HG03196 (cell line): ENCODE results near the gene REPIN1.

Experiments used
- ATAC-seq: cut with Tn5 transposase; IDR thresholded peaks from one replicate; pipeline ENCODE4 v1.9.1; 2021; ENCODE audit not compliant: unreplicated experiment

Gene REPIN1

DNA sequence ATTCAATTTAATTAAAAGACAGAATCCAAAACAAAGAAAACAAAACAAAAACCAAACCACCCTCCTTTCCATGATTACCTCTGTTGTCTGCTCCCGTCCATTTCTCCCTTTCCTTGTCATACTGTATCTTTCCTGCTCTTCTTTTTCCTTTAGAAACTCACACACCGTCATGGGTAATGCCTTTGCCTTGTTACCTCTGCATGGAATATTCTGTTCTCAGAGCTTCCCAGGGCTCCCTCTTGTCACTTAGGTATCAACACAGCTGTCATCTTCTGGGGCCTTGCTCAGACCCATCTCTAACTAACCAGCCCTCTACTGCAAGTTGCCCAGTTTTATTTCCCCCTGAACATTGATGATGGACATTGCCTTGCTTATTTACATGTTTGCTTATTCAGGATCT, 51.6 kb downstream of the REPIN1 start:
- no peak for ATAC-seq

DNA sequence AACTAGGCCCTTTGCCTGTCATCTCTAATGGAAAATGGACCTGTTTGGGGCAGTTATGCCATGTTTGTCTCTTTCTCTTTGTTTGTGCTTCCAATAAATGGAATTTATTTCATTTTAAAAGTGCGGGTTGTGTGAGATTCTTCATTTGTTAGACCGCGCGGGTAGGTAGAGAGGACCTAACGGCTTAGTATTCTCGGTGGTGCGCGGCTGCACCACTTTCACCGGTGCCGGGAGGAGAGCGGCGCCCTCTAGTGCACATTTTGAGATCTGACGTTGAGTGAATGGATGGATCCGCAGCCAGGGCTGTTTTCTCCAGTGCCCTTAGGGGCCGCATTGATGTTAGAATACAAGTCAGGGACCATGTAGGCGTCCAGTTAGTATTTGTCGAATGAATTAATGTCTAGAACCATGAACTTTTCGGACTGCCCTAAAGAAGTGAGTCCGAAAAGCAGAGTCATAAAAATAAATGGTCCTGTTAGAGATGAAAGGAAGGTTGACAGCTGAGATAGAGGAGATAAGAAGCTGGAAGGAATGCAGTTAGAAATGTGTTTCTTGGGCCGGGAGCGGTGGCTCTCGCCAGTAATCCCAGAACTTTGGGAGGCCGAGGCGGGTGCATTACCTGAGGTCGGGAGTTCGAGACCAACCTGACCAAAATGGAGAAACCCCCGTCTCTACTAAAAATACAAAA, 52.5 kb downstream of the REPIN1 start:
- ATAC-seq, result peak; percentile 95

DNA sequence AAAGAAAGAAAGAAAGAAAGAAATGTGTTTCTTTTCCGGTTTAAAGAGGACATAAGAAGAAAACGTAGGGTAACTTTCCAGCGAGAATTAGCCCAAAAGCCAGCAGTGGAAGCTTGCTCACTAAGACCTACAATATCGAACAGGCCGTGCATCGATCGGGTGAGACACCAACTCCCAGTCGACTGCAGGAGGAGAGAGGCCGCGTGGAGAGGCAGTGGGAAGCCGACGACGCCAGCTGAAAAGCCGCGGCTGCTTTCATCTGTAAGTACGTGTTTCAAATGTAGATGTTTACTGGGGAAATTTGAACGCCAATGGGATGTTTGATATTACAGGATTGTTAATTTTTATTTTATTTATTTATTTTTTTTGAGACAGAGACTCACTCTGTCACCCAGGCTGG, 53.2 kb downstream of the REPIN1 start:
- ATAC-seq, result no peak
